A549 (cell line): ENCODE results near the gene FRY. TPM values are rescaled to one million over a fixed set of nuclear protein-coding genes. Genes with fewer than 3 reads are reported as not detected.

Experiments
- ATAC-seq, 2 experiments: fragments of 200-7000 bp in 1 of 2; fragments of >200 bp in 1 of 2; cut with Nextera tagmentation in 1 of 2; cut with Tn5 transposase in 1 of 2; 3 replicates each; pipeline versions ENCODE4 v1.8.0 to v1.9.1; 2018 to 2020; ENCODE audit warnings: mild to moderate bottlenecking in 1 of 2, moderate library complexity in 1 of 2
- CTCF ChIA-PET: fragments of 300-600 bp; sonication (Branson Sonifier 250); formaldehyde crosslinking; extraction: SDS; loops from one replicate; lab custom pipeline; 2021; ENCODE audit warnings: antibody characterized with exemption, inconsistent platforms; lab: Yijun Ruan, JAX
- POLR2A ChIA-PET: fragments of 350-600 bp; formaldehyde crosslinking; extraction: SDS; loops from one replicate; lab custom pipeline; 2021; ENCODE audit warnings: antibody characterized with exemption, inconsistent platforms; lab: Yijun Ruan, JAX
- DNase-seq, 2 experiments: peaks; one replicate each; pipeline versions ENCODE4 v3.0.0 to v3.0.0-alpha.2; 2011 to 2016; ENCODE audit warnings: low read depth in 1 of 2, low spot score in 1 of 2
- FAIRE-seq: peaks from 2 replicates; lab custom pipeline; 2011; peaks lifted over from hg19 to GRCh38; lab: Jason Lieb, UNC
- H3K27ac ChIP-seq, 2 experiments: fragments of >200 bp; sonication (Bioruptor Twin); formaldehyde crosslinking; 3 replicates each; pipeline ENCODE4 v1.5.1; 2016 to 2017
- H3K4me1 ChIP-seq: fragments of >200 bp; sonication (Bioruptor Twin); formaldehyde crosslinking; 3 replicates; pipeline ENCODE4 v1.6.1; 2016
- H3K4me2 ChIP-seq: fragments of >200 bp; sonication (Bioruptor Twin); formaldehyde crosslinking; 3 replicates; pipeline ENCODE4 v1.6.1; 2016
- H3K4me3 ChIP-seq: fragments of >200 bp; sonication (Bioruptor Twin); formaldehyde crosslinking; 3 replicates; pipeline ENCODE4 v1.5.1; 2016
- H3K9me3 ChIP-seq: fragments of >200 bp; sonication (Bioruptor Twin); formaldehyde crosslinking; 3 replicates; pipeline ENCODE4 v1.6.1; 2016
- CBX8 ChIP-seq: fragments of 200-600 bp; sonication (generic); IDR thresholded peaks from 2 replicates; pipeline ENCODE4 v1.6.1; 2016
- CHD4 ChIP-seq: fragments of 200-600 bp; sonication (generic); IDR thresholded peaks from 2 replicates; pipeline ENCODE4 v1.6.1; 2016; ENCODE audit warnings: antibody characterized with exemption, mild to moderate bottlenecking, borderline replicate concordance
- CTCF ChIP-seq: fragments of >200 bp; sonication (Bioruptor Twin); formaldehyde crosslinking; IDR thresholded peaks from 3 replicates; pipeline ENCODE4 v1.5.1; 2016
- EHF ChIP-seq: fragments of 250-450 bp; sonication (Bioruptor Pico); IDR thresholded peaks from 2 replicates; pipeline ENCODE4 v1.5.0; 2020; ENCODE audit warnings: mild to moderate bottlenecking
- EHMT2 ChIP-seq: fragments of 200-600 bp; sonication (generic); IDR thresholded peaks from 2 replicates; pipeline ENCODE4 v1.6.1; 2016; ENCODE audit warnings: antibody characterized with exemption, low read depth, mild to moderate bottlenecking, moderate library complexity
- ESRRA ChIP-seq: fragments of 150-350 bp; IDR thresholded peaks from 2 replicates; pipeline ENCODE4 v1.6.1; 2014; ENCODE audit warnings: mild to moderate bottlenecking, low read length, borderline replicate concordance
- GATA3 ChIP-seq: IDR thresholded peaks from 2 replicates; pipeline ENCODE4 v1.6.1; 2012; ENCODE audit warnings: borderline replicate concordance
- HOXA7 ChIP-seq: fragments of 250-450 bp; sonication (Bioruptor Pico); IDR thresholded peaks from 2 replicates; pipeline ENCODE4 v1.5.0; 2020; ENCODE audit warnings: mild to moderate bottlenecking, moderate library complexity
- HOXB13 ChIP-seq: fragments of 250-450 bp; sonication (Bioruptor Pico); IDR thresholded peaks from 2 replicates; pipeline ENCODE4 v1.5.0; 2020; ENCODE audit warnings: low read depth, mild to moderate bottlenecking, moderate library complexity
- JUNB ChIP-seq: fragments of >200 bp; sonication (Bioruptor Twin); formaldehyde crosslinking; IDR thresholded peaks from 2 replicates; pipeline ENCODE4 v1.6.1; 2016
- MAX ChIP-seq: IDR thresholded peaks from 2 replicates; pipeline ENCODE4 v1.6.1; 2012
- MAZ ChIP-seq: fragments of 150-350 bp; IDR thresholded peaks from 2 replicates; pipeline ENCODE4 v1.6.1; 2014; ENCODE audit warnings: antibody characterized with exemption, low read depth, low read length, borderline replicate concordance
- MYC ChIP-seq: IDR thresholded peaks from 2 replicates; pipeline ENCODE4 v1.6.1; 2012; ENCODE audit warnings: mild to moderate bottlenecking, inconsistent platforms, low read length, improper control_type of control experiment, borderline replicate concordance
- NFE2L2 ChIP-seq: fragments of 150-350 bp; conservative IDR thresholded peaks from 2 replicates; pipeline ENCODE4 v1.6.1; 2014; ENCODE audit warnings: low read length
- PBX3 ChIP-seq: IDR thresholded peaks from 2 replicates; pipeline ENCODE4 v1.6.1; 2012
- PHF8 ChIP-seq: fragments of 200-600 bp; sonication (generic); IDR thresholded peaks from 2 replicates; pipeline ENCODE4 v1.6.1; 2016; ENCODE audit warnings: low read depth, mild to moderate bottlenecking, antibody characterized with exemption, moderate library complexity, borderline replicate concordance
- POLR2A ChIP-seq: IDR thresholded peaks from 2 replicates; pipeline ENCODE4 v1.6.1; 2012; ENCODE audit warnings: mild to moderate bottlenecking, low read length
- RAD21 ChIP-seq, 2 experiments: fragments of >200 bp in 1 of 2; sonication (Bioruptor Twin) in 1 of 2; formaldehyde crosslinking in 1 of 2; IDR thresholded peaks in 1 of 2; conservative IDR thresholded peaks in 1 of 2; 2 replicates in 1 of 2; 3 replicates in 1 of 2; pipeline ENCODE4 v1.6.1; 2012 to 2018; ENCODE audit warnings: inconsistent platforms in 1 of 2
- ZC3H11A ChIP-seq: fragments of 450-650 bp; IDR thresholded peaks from 2 replicates; pipeline ENCODE4 v1.6.1; 2014; ENCODE audit warnings: antibody characterized with exemption, mild to moderate bottlenecking
- ZFP36 ChIP-seq: fragments of 450-650 bp; IDR thresholded peaks from 2 replicates; pipeline ENCODE4 v1.6.1; 2014; ENCODE audit warnings: borderline replicate concordance; ENCODE audit not compliant: partially characterized antibody
- WGBS: methylation state at CpG from one replicate; pipeline ENCODE4 v1.1.6; 2017; ENCODE audit errors: missing lambda C conversion rate; 5-methylcytosine and 5-hydroxymethylcytosine counted together
- polyA plus RNA-seq, 4 experiments: library from polyadenylated mRNA; depleted of rRNA in 3 of 4; stranded (reverse); fragments of >200 nt; fragmentation: RNase III in 1 of 4; extraction: RNeasy Plus Mini Kit Qiagen cat#74134 plus additional on column Dnase treatment in 1 of 4; gene quantifications; 2 replicates in 3 of 4; 3 replicates in 1 of 4; pipeline ENCODE4 v1.2.3, GENCODE V29; 2011 to 2017

FRY gene
- polyA plus RNA-seq, 2 of the 4 experiments (the other 2 are of a cell fraction) = 0.08 to 0.26 TPM

GRCh38 chr13:32300406-32300805 is 268.8 kb downstream of the FRY start (continued):
- no peak for TF ChIP-seq GATA3
- TF ChIP-seq POLR2A = no peak
- TF ChIP-seq RAD21 (conservative IDR thresholded peaks at IDR 0.05 in 1 of 2, IDR thresholded peaks at IDR 0.05 in 1 of 2) = no peak

GRCh38 chr13:32300920-32301319 is 269.3 kb downstream of the FRY start:
- CTCF ChIA-PET = interaction anchor here (0.6 kb wide), 1 partner anchor 108 kb away, joined by 3 read pairs; no protein-coding TSS in a partner anchor
- H3K4me2 ChIP-seq = no peak overlapping the region
- no peak for DNase-seq
- no peak for FAIRE-seq
- H3K27ac ChIP-seq = no peak overlapping the region
- no peaks in the 10 kb centered on the region for H3K4me1 ChIP-seq
- TF ChIP-seq JUNB = no peak
- no peak for TF ChIP-seq CTCF
- TF ChIP-seq RAD21 (conservative IDR thresholded peaks at IDR 0.05 in 1 of 2, IDR thresholded peaks at IDR 0.05 in 1 of 2) = no peak
- no peak for TF ChIP-seq ZFP36
- no peak for TF ChIP-seq POLR2A
- no peaks in the 10 kb centered on the region for H3K9me3 ChIP-seq
- POLR2A ChIA-PET = no interaction called here
- whole genome bisulfite sequencing = 100% methylated on average over 1 of the region's 1 CpG
- no peak overlapping the region for H3K4me3 ChIP-seq
- no peak for ATAC-seq

GRCh38 chr13:32302461-32302860 is 270.9 kb downstream of the FRY start:
- Histone ChIP-seq H3K4me2 (no peak overlapping the region), H3K9me3 (no peaks in the 10 kb centered on the region), H3K4me3 (no peak overlapping the region), H3K27ac (no peak overlapping the region), H3K4me1 (no peaks in the 10 kb centered on the region)
- no peak for FAIRE-seq
- 3% methylated on average over 2 of the region's 2 CpGs for WGBS
- DNase-seq = no peak
- no peak for ATAC-seq
- POLR2A ChIA-PET = no interaction called here
- CTCF ChIA-PET = interaction anchor here (1.1 kb wide), 1 partner anchor 9 kb away, joined by 4 read pairs; no protein-coding TSS in a partner anchor
- TF ChIP-seq PBX3 = no peak
- TF ChIP-seq HOXB13 (CRISPR knock-in tag) = no peak
- TF ChIP-seq PHF8 = no peak
- no peak for TF ChIP-seq ZC3H11A
- no peak for TF ChIP-seq EHMT2
- no peak for TF ChIP-seq EHF (CRISPR knock-in tag)

- no peak for FAIRE-seq
- H3K4me1 ChIP-seq = no peaks in the 10 kb centered on the region
- H3K4me3 ChIP-seq = no peak overlapping the region
- no peak for DNase-seq
- no peak overlapping the region for H3K27ac ChIP-seq
- ChIA-PET POLR2A (no interaction called here), CTCF (interaction anchor here (1.0 to 2.9 kb wide), 2 partner anchors 59 to 396 kb away, joined by 4 to 8 read pairs; no protein-coding TSS in a partner anchor)
- H3K9me3 ChIP-seq = no peaks in the 10 kb centered on the region
- no peak for ATAC-seq
- H3K4me2 ChIP-seq = no peak overlapping the region
- TF ChIP-seq NFE2L2 (no peak), MAZ (no peak), HOXA7 (no peak), MAX (no peak), HOXB13 (CRISPR knock-in tag) (no peak), ZC3H11A (no peak), MYC (no peak), ESRRA (no peak), CHD4 (no peak), CBX8 (no peak)
- TF ChIP-seq, all 56 proteins: peak for 0
Observed at GRCh38 chr13:32305646-32306045, 274.1 kb downstream of the FRY start.
